GM21526 (cell line): ENCODE data around the gene LYZL6.
"Not testable (repeated sequence)": the region's sequence is repeated elsewhere in the genome, so short reads cannot be mapped to it uniquely, and the experiment has no call there.

Experiments
- ATAC-seq: cut with Tn5 transposase; IDR thresholded peaks from one replicate; pipeline ENCODE4 v1.9.1; 2021; ENCODE audit warnings: moderate library complexity; ENCODE audit not compliant: unreplicated experiment, low FRiP score

Gene LYZL6

DNA sequence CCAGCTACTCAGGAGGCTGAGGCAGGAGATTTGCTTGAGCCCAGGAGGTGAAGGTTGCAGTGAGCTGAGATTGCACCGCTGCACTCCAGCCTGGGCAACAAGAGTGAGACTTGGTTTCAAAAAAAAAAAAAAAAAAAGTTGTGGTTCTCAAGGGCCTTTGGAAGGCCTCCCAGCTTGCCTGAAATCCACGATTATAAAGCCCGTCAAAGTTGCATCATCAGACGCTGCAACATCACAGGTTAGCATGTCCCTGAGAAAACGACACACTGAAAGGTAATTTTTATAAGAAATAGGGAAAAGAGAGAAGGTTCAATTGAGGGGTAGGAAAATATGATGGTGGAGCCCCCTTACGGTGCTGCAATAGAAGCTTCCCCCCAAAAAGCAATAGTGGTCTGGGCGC, 4.6 kb upstream of the LYZL6 start:
- no peak for ATAC-seq

- no peak for ATAC-seq
These were observed 3.7 kb upstream of the LYZL6 start for GRCh38 chr17:35947156-35947585.

DNA sequence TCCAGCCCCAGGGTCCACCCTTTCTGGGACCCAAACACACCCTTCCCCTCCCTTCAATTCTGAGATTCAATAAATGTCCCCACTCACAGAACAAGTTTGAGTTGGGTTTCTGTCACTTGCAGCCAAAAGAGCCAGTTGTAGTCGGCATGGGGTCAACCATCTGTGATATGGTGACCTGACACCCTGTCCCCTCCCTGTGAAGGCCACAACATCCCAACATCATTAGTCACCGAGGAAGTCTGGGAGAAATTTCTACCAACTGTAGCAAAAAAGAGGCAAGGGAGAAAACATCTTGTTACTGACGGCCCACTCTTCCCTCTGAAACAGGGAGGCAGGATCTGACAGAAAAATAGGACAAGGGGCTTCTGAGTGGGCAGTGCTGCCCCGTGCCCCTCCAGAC, 638 bp upstream of the LYZL6 start:
- ATAC-seq, result no peak

DNA sequence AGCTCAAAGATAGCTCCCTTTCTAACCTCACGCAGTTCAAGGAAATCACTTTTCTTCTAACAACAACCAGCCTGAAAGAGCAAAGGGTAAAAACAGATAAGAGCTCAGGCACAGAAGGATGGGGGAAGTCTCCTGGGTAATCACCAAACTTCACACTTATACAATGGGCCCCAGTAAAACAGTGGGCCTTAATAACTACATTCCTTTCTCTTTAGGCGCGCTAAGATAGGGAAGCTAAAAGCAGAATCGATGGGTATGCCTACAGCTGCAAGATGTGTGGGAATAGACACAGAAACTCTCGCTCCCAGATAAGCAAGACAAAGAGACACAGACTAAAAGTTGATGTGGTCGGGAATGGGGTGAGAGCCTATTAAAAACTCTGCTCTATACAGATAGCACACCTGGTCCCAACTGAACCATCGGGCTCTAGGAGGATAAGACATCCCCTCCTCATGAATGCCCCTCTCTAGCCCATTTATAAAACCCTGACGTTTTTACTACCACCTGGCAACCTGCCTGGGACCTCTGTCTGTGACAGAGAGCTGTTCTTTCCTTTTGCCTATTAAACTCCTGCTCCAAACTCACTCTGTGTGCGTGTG, 826 bp downstream of the LYZL6 start:
- ATAC-seq, result no peak

DNA sequence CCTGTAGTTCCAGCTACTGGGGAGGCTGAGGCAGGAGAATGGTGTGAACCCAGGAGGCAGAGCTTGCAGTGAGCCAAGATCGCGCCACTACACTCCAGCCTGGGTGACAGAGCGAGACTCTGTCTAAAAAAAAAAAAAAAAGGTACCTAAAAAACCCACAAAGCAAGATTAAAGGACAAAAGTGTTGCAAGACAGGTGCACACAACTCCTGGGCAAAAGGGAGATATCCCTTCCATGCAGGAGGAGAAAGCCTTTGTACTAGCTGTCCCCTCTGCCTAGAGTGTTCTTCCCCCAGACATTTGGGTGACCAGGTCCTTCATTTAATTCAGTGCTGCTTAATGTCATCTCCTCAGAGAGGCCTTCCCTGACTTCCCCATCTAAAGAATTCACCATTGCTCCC, 5.0 kb downstream of the LYZL6 start:
- not testable (repeated sequence) for ATAC-seq

DNA sequence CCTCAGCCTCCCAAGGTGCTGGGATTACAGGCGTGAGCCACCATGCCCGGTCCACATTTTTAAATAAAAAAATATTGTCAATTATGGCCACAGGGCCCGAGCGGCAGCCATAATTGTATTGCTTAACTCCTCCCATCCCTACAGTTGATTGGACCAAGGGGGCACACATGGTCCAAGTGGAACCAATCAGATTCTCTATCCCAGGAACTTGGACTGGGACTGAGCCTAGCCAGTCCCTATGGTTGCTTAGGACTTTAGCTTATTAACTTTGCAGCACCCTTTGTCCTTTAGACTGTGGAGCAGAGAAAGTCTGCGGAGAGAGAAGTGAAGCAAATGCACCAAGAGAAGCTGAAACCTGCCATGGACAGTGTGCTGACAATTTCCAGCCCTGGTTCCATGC, 7.5 kb downstream of the LYZL6 start:
- no peak for ATAC-seq

DNA sequence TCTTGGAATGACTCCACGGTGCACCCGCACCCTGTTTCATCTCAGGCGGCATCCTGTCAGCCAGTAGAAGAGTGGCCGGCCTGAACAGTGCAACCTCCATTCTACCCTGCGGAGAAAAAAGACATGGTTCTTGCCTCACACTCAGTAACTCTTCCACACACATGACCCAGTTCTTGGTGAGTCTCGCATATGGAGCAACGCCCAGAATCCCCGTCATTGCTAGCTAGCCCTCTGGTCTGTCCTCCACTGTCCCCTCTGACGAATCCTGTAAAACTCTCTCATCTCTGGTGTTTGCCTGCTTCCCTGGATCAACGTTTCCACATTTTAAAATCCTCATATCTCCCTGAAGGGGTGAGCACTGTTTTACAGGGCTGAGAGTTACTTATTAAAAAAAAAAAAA, 8.8 kb downstream of the LYZL6 start:
- ATAC-seq, result no peak

GRCh38 chr17:35932586-35932985, 10.9 kb downstream of the LYZL6 start:
- ATAC-seq, result no peak

GRCh38 chr17:35931794-35932425, 11.6 kb downstream of the LYZL6 start:
- no peak for ATAC-seq

DNA sequence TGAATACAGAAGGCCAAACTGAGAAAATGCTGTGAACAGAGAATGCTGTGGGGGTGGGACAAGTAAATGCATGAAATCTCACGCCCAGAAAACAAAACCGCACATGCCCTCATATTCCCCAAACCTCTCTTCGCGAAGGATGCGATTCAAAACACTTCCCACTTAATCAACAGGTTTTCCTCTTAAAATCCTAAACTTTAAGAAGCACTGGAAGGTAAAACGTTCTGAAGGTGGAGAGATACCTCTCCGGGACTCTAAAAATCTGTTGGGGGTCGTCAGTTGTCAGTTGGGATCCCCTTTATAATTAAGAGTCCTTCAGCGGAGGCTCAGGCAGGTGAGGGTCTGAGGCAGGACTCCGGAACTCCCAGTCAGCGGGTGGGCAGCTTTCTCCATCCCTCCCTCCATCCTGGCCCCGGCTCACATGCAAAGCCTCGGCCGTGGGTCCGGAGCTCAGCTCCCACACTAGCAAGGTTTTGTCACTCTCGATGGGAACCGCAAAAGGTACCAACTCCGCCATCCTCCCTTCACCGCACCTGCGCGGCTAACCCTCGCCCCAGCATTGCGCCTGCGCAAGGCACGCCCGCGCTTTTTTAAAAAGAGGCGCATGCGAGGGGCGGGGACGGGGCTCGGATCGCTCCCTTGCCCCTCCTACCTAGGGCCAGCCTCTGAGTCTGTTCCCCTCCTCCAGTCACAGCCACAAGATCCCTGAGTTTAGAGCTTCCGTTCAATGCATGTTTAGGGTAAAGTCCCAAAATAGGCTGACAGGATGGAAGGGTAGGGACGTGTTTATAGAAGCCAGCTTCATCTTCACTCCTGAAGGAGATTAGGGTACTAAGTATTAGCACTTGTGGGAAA, 13.1 kb downstream of the LYZL6 start, which contains the start of gene RDM1:
TSS of gene RDM1 (minus strand) at position 563 of the 855 bp plus-strand sequence. CDS start at position 517, 46 bp downstream.
- no peak for ATAC-seq

GRCh38 chr17:35927714-35928113, 15.8 kb downstream of the LYZL6 start:
- ATAC-seq, result no peak

DNA sequence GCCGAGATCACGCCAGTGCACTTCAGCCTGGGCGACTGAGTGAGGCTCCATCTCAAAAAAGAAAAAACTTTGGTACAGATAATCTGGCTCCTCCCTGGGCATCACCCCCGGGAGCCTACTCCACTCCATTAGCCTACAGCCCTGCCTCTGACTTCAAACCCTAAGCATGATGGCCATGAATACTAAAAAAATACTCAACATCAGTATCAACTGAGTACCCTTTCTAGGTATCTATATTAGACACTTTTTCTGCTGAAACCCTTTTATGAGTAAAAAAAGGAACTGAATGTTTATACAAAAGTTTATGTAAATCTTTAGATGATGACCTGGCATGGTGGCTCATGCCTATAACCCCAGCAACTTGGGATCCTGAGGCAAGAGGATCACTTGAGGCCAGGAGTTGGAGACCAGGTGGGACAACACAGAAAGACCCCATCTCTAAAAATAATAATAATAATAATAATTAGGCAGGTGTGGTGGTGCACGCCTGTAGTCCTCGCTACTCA, 19.9 kb downstream of the LYZL6 start:
- no peak for ATAC-seq

DNA sequence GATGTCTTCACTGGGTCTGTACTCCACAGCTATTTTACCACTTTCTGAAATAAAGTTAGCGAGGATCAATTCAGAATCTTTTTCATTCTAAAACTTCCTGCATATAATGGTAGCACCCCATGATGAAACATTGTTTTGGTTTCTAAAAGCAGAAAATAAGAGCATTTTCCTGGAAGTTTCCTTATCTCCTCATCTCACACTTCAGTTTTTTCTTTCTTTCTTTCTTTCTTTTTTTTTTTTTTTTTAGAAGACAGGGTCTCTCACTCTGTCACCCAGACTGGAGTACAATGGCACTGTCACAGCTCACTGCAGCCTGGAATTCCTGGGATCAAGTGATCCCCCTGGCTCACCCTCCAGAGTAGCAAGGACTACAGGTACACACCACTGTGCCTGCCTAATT, 23.3 kb downstream of the LYZL6 start:
- ATAC-seq, result no peak

DNA sequence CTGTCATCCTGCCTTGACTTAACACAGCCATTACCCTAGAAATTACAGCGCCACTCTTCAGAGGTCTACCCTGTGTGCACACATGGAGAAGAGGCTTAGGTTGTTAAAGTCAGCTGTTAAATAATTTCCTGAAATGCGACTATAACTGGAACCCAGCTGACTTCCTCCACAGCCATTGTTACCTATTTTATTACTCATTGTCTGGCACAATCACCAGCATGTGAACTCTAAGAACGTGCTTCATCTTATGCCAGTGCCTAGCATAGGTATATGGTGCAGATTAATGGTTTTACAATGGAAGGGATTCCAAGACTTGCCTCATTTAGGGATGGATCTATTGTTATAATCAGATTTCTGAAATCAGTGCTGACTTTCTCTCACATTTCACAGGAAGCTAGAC, 24.8 kb downstream of the LYZL6 start:
- no peak for ATAC-seq

DNA sequence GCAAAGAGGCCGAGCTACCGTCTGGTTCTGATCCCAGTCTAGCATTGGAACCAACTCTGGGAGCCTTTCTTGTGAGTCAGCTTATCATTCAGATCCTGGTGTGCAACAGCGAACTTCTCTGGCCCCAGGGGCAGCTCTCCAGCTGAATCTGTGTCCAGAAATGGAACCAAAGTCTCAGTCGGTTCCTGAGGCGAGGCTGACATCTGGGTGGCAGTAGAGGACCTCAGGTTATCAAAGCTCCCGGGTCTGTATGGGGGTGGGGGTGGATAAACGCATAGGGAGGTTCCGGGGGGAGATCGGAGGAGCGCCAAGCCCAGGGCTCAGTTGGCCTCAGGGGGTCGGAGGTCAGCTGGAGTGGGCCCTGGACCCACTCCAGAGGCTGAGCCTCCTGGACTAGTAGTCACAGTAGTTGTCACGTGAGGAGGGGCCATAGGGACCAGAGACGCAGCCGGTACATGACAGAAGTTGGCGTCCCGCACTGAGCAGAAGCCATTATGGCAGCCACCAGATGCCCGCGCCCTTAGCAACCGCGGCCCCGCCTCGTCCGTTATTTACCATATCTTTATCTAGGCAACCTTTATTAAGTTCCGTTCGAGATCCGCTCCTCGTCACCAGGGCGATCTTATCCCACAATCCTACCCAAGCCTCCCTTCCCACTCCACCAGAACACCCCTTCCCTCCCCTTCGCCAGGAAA, 25.8 kb downstream of the LYZL6 start:
- no peak for ATAC-seq

DNA sequence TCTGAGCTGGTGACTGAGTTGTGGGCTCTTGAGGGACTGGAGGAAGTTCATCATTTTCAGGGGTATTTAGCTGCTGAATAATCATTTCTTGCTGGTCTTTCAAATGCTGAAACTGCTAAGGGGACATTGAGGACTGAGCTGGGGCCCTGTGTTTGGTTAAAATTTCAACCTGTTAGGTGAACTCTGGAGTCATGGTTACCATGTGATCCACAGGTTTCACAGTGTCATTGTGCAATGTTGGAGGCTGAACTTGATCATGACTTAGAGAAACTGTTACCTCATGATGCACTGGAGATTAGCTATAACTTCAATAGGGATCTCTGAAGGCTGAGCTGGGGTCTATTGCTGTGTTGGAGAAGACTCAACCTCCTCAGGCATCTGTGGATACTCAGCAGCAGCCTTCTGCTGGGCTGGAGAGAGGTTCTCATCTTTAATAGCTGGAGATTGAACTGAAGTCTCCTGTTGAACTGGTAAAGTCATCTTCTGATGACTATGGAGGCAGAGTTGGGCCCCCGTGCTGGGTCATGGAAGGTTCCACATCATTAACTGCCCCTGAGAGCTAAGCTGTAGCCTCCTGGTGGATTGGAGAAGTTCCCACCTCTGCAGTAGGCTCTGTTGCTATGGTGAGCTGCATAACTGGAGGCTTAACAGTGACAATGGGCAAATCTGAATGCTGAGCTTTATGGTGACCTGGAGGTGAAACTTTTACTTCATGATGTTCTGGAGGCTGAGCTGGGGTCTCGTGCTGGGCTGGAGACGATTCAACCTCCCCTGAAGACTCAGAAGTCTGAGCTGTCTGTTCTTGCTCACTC, 28.2 kb downstream of the LYZL6 start:
- ATAC-seq, result no peak

- no peak for ATAC-seq
These were observed 29.2 kb downstream of the LYZL6 start for GRCh38 chr17:35914354-35914753.

- no peak for ATAC-seq
These were observed 29.9 kb downstream of the LYZL6 start for GRCh38 chr17:35913609-35914008.

- ATAC-seq, result no peak
These were observed 30.6 kb downstream of the LYZL6 start for GRCh38 chr17:35912942-35913341.

DNA sequence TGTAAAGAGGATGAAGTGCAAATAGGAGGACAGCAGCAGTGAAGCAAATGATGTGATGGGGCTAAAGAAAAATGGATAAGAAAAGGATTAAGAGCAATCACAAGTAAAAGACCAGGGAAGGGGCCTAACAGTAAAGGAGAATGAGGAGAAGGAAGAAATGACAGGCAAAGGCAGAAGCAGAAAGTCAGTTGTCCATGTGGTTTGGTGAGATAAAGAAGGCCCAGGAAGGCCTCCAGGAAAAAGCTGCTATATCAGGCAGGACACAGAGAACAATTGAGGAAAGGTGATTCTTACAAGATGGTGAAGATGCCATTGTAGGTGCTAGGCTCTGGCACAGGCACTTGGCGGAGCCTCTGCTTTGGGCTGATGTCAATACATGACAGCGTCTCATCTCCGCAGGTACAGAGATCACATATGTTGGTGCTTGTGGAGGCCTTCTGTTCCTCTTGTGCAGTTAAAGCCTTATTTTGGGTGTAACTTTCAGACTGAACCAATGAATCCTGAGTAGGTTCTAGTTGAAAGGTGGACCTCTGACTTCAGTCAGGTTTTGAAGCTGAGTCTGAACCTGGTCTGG, 31.1 kb downstream of the LYZL6 start:
- ATAC-seq, result no peak
